Stimulated activated CD8-positive, alpha-beta memory T cell treated with anti-CD3 and anti-CD28 coated beads, Interleukin-15, amount 100 ng/mL, for 4 hours (primary cell): ENCODE results near the gene RUNX1.

Experiments
- DNase-seq, 2 donors: peaks; one replicate each; pipeline ENCODE4 v3.0.0-alpha.2; 2020; ENCODE audit warnings: low read depth in 2 of 2

Gene RUNX1

DNA sequence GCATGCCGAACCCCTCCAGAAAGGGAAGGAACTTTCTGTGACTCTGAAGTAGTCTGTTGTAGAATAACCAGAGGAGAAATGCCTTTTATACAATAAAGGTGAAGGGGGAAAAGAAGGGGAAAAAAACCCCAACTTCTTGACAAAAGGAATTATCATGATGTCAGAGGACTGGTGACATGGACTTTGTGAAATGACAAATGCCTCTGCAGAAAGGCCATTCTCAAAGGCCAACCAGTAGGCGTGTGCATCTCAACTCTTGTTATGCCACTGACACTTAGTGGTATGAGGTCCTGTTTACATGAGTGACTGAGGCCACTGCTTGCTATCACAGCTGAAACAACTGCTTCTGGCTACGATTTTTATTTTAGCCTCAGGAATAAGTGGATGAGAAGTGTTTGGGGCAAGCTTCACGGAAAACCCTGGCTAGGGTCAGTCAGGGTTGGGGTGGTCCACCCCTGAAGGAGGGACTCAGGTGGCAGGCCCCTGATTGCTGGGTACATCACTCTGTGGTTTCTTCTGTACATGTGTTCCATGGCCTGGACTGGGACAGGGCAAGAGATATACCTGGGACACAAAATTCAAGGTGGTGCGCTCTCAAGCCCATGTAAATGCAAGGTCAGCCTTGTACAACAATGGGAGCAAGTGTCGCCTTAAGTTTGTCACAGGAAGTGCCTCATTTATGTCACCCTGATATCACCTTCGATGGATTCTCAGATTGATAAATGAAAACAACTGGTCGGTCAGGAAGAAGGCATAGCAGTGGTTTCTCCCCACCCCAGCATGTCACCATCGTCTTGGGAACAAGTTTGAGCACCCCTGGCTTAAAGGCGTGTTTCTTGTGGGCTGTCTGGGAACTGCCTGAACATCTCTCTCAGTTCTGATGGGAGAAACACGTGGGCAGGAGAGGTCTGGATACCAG lies 12.4 kb downstream of the RUNX1 start:
- no peak for DNase-seq

DNA sequence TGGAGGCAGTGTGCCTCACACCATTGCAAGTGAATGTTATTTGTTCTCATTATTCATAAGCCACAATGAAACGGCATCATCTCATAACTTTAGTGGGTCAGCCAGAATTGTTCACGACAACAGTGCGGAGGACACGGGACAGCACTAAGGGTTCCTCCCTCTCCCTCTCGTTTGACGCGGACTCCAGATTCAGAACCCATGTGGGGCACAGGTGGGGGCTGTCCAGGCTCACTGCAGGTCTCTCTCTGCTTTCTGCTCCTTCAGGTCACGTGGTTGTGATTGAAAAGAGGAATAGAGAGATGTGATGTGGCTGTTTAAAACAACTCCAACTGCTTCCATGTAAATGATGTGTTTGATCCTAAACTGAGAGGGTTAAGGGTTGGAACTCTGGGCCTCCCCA lies 13.5 kb downstream of the RUNX1 start:
- DNase-seq: no peak

DNA sequence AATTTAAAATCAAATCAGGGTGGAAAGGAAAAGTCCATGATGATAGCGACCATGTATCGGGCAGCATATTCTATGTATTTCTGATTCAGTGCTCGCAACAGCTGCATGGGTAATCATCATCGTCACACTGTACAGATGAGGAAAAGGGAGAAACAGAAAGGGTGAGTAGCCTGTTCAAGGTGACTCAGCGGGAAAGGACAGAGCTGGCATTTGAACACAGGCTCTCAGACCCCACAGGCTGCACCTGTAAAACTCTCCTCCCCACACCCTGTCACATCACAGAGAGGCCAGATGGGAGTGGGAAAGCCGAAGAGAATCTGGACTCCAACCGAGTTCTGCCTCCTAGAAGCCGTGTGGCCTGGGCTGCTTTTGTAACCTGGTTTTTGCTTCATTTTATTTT lies 14.0 kb downstream of the RUNX1 start:
- no peak for DNase-seq

DNA sequence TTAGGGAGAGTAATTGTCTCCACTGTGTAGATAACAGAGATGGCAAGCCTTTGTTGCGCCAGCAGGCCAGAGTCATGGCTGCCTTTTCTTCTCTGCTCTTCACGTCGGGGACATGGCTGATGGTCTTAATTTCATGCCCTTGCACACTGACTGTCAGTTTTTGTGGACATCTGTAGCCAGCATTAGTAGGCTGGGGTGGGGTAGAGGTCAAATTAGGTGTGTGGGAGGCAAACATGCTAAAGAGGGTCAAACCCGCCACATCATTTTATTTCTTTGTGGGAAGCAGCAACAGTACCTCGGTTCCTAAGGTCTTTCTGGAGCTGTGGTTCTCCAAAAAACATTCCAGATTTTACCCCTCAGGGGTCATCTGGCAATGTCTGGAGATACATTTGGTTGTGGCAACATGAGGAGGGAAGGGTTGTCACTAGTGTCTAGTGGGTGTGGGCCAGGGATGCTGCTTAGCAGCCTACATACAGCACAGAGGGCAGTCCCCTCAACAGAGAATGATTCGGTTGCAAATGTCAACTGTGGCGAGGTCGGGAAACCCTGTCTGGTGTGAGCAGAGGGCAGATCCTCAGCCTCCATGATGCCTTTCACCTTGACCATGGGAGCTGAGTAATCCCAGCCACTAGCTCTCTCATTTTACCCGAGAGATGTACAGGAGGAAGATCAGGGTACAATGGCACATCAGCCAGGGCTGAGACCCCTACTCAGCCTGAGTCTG lies 14.7 kb downstream of the RUNX1 start:
- no peak for DNase-seq

DNA sequence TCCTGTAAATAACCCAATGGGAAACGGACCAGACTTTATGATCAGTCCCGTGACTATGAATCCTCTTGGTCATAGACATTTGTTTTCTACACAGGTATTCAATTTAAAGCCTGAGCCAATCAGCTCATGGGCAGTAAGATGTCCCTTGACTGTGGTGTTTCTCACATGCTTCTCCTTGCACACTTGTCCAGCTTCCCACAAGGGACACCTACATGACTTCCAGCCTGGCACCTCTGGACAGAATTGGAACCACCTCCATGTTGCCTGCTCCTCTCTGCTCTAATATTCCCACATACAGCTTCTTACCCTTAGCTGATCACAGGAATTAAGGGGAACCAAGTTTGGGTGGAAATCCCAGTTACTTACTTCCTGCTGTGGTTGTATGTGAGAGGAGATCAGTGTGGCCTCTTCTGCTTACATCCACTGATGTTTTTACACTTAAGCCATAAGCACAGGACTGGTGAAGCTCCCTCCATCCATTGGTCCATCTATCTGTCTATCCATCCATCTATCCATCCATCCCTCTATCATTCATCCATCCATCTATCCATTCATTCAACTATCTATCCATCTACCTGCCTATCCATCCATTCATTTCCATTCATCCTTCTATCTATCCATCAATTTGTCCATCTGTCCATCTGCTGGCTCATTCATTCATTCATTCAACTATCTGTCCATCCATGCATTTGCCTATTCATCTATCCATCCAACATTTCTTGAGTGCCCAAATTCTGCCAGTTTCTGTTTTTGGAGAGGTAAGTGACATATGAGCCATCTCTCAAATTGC lies 16.4 kb downstream of the RUNX1 start:
- no peak for DNase-seq

DNA sequence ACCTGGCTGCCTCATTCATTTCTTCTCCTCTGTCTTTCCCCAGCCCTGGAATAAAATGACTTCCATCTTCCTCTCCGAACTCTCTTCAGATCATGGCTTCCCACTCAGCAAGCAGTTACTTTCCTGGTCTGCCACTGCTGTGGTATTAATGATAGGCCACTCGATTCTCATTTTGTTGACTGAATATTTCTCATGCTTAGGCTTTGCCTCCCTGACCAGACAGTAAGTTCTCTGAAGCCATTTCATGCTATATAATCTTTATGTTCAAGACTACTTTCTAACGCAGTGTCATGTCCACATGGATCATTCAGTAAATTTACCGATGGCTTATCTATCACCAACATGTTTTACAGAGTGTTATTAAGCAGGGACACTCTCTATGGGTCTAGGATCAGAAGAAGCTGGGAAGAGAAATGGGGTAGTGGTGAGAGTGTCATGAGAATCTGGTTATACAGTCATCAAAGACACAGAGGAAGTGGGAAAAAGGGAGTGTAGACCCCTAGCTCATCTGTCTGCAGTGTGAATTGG lies 20.6 kb downstream of the RUNX1 start:
- no peak for DNase-seq

DNA sequence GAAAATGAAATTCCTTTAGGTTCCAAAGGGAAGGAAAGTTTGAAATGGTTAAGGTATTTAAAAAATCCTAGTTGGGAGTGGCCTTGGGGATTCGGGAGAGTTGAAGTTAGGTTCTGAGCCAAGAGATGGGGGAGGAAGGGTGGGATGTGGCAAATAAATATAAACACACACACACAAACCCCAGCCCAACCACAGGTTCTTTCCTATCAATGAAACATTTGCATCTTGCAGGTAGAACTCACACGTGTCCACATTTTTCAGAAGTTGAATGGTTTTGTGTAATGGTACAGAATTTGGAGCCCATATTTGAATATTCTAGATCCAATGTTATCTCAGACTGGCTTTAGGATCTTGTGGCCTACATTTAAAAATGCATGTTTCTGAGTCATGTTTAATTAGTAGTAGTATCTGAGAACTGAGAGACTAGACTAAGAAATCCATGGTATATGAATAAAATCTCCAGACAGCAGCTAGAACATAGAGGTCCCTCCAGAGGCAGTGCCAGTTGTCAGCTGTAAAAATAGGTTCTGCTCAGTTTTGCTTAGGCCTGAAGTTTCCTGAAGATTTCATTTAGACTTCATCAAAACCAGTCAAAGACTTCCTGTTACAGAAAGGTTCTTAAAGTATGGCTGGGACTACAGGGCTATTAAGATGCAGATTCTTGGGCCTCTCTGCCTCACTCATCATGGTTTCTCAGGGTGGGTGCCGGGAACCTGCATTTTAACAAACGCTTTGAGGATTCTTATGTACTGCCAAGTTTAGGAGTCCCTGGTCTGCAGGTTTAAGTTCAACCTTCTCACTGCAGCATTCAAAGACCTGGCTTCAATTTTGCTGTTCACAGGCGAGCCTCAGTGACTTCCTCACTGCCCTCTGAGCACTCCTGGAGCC lies 21.3 kb downstream of the RUNX1 start:
- no peak for DNase-seq

DNA sequence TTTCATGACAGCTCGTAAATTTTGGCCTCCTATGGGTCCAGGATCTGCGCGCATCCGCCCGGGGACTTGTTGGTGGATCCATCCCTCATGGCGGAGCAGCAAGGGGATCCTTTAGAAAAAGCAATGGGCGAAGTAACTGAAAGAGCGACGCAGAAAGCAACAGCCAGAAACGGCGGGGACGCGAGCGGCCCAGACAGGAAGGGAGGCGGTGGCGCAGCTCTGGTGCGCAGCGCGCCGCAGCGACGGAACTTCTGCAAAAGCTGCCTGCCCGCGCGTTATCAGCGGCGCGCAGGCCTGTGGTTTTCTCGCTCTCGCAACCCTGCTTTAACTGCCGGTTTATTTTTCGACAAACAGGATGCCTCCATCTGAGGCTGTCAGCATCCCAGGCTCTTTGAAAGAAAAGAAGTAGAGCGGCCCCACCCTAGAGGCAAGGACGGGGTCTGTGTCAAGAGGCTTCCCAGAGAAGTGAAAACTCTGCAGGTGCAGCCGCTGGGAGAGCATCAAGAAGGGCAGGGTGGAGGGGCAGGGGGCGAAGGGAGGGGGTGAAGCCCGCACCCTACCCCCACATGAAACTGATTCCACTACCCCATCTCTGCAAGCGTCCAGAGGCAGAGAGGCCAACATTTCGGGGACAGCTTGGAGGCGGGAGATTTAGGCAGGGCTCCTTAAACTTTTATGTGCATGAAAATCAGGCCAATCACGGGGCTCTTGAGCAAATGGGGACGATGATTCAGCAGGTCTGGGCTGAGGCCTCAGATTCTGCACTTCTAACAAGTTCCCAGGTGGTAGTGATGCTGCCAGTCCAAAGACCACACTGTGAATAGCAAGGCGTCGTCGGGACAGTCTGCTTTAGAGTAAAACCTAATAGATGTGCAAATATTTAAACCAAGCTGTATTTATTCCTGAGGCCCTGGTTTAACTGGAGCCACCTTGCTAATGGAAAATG lies 22.2 kb downstream of the RUNX1 start:
- DNase-seq: peak; percentile 62 to 68

DNA sequence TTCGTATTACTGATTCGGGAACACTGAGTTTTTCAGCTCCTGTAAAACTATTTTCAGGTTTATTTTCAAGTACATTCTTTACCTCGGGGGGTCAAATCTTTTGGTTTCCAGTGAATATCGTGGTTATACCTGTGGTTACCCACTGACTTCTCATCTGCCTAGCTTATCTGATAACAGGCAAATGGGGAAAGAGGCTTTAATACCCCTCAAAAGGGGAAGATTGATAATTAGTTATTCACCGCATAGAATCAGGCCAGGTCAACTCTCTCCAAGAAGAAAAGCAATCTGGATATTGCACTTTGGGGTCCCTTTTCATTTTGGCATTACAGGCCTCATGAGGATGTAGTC lies 23.0 kb downstream of the RUNX1 start:
- DNase-seq: no peak

DNA sequence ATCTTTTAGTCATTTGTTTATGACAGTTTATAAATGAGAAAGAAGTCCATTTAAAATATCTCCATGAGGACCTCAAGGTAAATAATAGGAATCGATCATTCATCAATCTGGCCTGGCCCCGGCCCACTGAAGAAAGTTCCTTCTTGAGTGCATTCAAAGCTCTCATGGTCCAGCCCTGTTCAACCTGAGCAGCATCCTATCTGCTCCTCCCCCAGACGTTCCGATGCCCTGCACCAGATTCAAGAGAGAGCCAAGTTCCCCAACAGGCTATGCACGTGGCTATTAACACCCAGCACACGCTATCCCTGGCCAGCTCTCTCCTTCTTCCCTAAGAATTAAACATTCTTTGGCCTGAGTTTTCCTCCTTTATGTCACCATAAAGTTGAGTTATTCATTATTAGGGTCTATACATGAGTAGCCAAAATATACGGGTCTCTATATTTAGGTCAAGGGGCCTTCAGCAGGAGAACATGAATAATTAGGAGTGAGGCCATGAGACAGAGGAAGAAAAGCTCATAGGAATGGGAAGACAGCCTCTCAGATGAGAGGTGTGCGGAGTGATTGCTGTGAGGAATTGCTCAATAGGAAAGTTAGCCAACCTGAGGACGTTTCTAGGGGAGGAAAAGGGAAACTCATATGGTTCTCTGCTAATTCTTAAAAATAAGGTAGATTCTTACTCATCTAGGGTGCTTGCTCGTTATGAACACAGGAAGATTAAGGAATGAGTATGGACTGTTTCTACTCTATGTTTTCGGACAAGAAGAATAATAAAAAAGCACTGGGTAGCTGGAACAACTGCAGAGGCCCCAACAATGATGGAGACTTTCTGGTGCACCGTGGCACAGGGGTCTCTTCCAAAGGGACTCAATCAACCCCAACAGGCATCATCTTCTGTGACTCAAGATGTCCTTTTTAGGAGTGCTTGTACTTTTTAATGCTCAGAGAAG lies 23.6 kb downstream of the RUNX1 start:
- DNase-seq: no peak

DNA sequence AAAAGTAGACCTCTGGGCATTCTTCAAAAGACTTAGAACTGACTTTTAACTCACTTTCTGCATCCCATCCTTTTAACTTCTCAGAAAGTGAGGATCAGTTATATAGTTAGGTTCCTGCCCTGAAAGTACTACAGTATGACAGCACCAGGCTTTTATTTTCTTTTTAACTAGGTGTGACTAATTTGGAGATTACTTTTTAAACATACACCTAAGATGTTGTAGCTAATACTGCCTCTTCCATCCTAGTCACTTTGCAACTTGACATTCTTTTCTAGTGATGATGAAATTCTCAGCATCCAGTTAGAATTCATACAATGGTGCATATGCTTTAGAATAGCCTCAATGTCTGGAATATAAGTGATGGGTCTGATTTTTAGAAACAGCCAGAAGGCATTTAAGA lies 24.6 kb downstream of the RUNX1 start:
- DNase-seq: no peak

DNA sequence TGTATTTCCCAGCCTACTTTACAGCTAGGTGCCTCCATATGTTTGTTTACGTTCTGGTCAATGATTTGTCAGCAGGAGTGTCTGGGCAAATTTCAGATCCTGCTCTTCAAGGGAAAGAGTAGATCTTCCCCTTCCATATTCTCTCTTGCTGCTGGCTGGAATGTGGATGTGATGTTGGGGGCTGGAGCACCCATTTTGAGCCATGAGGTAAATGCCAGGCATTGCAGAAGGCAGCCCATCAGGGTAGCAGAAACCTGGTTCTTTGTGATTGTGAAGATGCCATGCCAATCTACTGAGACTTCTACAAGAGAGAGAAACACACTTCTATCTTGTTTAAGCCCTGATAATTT lies 25.1 kb downstream of the RUNX1 start:
- no peak for DNase-seq

DNA sequence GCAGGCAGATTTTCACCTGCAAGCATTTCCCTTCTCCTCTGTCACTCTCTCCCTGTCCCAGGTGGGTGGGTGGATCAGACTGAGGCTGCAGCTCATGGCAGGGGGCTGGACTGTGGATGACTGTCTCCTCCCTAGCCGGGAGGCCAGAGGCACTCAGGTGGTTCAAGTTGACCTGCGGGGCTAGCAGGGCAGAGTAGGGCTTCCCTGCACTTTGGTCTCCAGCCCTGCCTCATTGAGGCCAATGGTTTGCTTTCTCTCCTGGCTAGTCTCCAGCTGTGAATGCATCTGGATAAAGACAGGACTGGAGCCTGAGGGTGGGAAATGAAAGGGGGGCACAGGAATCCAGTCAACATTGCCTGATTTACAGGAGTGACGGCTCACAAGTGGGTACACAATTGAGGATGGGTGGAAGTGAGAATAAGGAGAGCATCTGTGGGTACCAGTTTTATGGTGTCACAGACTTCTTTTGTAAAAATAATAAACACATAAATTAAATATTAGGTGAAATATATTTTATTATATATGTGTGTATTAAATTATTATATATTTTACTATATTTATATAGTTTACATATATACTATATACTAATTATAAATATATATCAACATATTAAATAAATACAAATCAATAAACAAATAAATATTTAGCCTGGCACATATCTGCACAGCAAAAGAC lies 25.6 kb downstream of the RUNX1 start:
- no peak for DNase-seq

DNA sequence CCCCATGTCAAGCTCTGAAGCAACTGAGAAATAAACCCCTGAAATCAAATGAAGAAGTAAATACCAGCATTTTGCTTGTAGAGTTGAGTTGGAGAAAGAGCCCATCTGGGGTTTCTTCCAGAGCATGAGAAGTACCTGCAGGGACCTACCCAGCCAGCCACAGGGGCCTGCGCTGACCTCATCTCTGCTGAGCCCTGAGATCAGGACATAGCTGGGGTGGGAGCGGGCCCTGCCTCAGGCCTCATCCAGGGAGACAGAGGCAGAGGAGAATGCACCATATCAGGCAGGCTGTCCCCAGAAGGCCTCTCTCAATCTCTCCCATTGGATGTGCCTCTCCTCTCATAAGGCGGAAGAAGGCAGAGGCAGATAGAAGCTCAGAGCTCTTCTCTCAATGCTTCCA lies 27.6 kb downstream of the RUNX1 start:
- no peak for DNase-seq

DNA sequence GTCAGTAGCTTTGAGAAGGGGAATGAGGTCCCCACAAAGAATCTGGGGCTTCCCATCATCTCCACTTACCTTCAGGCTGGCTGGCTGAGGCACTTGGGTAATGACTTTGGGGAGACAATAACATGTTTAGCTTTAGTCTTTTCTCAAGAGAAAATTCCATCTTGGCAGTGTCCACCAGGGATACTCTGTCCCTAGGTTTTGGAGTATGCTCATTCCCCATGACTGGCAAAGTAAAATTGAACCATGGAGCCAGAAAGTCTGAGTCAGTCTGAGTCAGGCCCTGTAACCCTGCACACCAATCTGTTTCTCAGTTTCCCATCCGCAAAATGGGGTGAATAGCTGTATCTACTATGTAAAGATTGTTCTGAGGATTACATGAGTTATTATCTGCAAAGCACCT lies 28.2 kb downstream of the RUNX1 start:
- DNase-seq: no peak

DNA sequence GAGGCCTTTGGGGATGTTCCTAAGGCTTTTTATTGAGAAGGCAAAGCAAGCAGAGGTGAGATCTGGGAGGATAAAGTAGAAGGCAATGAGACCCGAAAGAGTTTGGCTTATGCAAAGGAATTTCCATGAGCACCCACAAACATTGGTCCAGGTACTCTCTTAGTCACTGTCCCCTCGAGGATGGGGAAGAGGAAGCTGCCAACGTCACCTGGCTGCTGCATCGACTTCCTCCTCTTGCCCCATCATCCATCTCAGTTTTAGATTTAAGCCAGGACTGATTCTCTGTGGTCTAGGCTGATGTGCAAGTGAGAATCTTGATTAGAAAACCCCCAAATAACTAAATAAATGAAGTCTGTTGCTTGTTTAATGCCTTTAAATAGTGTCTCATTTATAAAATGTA lies 28.7 kb downstream of the RUNX1 start:
- DNase-seq: no peak

DNA sequence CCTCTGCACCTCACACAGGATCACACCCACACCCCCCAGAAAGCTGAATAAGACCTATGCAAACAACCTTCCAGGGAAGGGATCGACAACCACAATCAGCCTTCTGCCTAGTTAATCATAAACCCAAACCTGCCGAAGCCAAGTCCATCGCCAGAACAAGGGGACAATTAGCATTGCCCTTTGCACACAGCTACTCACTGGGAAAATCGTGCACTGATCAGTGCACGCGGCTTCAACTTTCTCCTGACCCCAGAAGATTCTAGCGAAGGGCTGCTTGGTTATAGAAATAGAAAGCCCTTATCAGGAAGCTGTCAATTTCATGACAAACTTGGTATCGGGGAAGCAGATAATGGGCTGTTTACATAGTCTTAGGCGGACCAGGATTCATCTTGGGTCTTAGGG lies 29.5 kb downstream of the RUNX1 start:
- DNase-seq: no peak

DNA sequence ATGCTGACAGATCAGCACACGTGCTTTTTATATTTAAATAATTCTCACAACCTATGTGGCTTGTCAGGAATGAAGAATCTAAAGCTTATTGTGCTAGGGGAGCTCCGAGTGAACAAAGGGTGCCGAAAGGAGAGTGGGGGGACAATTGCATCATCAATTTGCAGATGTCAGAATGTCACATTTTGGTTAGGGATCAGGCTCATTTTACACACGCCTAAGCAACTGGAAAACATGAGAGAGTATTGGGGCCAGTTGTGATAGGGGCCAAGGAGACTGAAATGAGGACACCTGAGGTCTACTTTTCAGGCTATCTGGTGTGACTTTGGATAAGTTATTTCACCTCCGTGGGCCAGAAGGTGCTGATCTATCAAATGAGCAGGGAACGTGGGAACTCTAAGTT lies 31.8 kb downstream of the RUNX1 start:
- no peak for DNase-seq
